ENCODE data around the gene EEF1AKMT4.

EEF1AKMT4 gene

DNA sequence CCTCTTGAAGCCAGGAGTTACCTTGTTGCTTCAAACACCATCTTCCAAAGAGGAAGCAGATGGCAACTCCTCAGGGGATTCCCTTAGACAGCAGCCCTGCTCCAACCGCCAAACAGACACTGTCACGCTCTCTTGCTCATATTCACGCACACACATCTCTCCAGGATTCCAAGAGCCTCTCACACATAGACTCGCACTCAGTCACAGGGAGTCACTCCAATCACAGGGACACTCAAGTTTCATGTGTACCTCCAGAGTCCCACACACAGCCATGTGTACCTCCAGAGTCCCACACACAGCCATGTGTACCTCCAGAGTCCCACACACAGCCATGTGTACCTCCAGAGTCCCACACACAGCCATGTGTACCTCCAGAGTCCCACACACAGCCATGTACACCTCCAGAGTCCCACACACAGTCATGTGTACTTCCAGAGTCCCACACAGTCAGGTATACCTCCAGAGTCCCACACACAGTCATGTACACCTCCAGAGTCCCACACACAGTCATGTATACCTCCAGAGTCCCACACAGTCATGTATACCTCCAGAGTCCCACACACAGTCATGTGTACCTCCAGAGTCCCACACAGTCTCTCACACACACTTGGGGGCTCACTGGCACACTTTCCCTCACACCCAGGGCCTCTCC lies 14.0 kb upstream of the EEF1AKMT4 start:
- no peaks in the 10 kb centered on the region for H3K27me3 ChIP-seq (ENCODE audit: insufficient read depth, low read length, poor library complexity, severe bottlenecking)
- no peak overlapping the region for H3K9ac ChIP-seq (ENCODE audit: low read depth, low read length, poor library complexity, severe bottlenecking)
- H4K20me1 ChIP-seq (ENCODE audit: insufficient read depth, low read length, poor library complexity, severe bottlenecking): no peaks in the 10 kb centered on the region
- no peaks in the 10 kb centered on the region for H3F3A ChIP-seq (ENCODE audit: low read depth)
- H2AFZ ChIP-seq (ENCODE audit: low read length): no peak overlapping the region
- no peaks in the 10 kb centered on the region for H3K9me3 ChIP-seq (ENCODE audit: insufficient read depth, low read depth, low read length)
- no peaks in the 10 kb centered on the region for H3K4me1 ChIP-seq (ENCODE audit: insufficient read depth, low read length, poor library complexity, severe bottlenecking)
- TF ChIP-seq EZH2phosphoT487 (IDR thresholded peaks at IDR 0.05; ENCODE audit: borderline replicate concordance): no peak
- TF ChIP-seq, protein P1, sequence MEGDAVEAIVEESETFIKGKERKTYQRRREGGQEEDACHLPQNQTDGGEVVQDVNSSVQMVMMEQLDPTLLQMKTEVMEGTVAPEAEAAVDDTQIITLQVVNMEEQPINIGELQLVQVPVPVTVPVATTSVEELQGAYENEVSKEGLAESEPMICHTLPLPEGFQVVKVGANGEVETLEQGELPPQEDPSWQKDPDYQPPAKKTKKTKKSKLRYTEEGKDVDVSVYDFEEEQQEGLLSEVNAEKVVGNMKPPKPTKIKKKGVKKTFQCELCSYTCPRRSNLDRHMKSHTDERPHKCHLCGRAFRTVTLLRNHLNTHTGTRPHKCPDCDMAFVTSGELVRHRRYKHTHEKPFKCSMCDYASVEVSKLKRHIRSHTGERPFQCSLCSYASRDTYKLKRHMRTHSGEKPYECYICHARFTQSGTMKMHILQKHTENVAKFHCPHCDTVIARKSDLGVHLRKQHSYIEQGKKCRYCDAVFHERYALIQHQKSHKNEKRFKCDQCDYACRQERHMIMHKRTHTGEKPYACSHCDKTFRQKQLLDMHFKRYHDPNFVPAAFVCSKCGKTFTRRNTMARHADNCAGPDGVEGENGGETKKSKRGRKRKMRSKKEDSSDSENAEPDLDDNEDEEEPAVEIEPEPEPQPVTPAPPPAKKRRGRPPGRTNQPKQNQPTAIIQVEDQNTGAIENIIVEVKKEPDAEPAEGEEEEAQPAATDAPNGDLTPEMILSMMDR (conservative IDR thresholded peaks at IDR 0.05; ENCODE audit: low read length): no peak
- no peaks in the 10 kb centered on the region for H3K9me2 ChIP-seq (replicated peaks; ENCODE audit: low read depth, low read length)
- H3K36me3 ChIP-seq (ENCODE audit: insufficient read depth, low read length): no peaks in the 10 kb centered on the region
- H3K79me2 ChIP-seq (ENCODE audit: insufficient read depth, low read length): no peaks in the 10 kb centered on the region
- H3K4me3 ChIP-seq (ENCODE audit: low read length, poor library complexity, severe bottlenecking): no peak overlapping the region
- H3K4me2 ChIP-seq (ENCODE audit: low read depth, low read length, poor library complexity, severe bottlenecking): no peak overlapping the region

DNA sequence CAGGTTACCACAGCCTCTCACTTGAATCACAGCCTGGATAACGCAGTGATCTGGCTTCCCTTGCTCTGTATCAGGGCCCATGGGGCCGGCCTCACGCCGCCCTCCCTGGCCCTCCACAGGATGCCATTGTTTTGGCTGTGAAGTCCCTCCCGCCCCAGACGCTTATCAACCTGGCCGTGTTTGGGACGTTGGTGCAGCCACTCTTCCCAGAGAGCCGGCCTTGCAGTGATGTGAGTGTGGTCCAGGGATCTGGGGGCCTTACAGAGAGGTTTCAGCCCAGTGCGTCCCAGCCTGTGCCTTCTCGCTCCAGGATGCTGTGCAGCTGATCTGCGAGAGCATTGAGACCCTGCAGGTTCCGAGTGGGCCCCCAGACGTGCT lies 13.4 kb upstream of the EEF1AKMT4 start:
- H3K4me2 ChIP-seq (ENCODE audit: low read depth, low read length, poor library complexity, severe bottlenecking): no peak overlapping the region
- no peaks in the 10 kb centered on the region for H3K9me2 ChIP-seq (replicated peaks; ENCODE audit: low read depth, low read length)
- H3K4me1 ChIP-seq (ENCODE audit: insufficient read depth, low read length, poor library complexity, severe bottlenecking): no peaks in the 10 kb centered on the region
- no peak overlapping the region for H3K9ac ChIP-seq (ENCODE audit: low read depth, low read length, poor library complexity, severe bottlenecking)
- H3K27me3 ChIP-seq (ENCODE audit: insufficient read depth, low read length, poor library complexity, severe bottlenecking): no peaks in the 10 kb centered on the region
- H3K79me2 ChIP-seq (ENCODE audit: insufficient read depth, low read length): no peaks in the 10 kb centered on the region
- no peak overlapping the region for H2AFZ ChIP-seq (ENCODE audit: low read length)
- no peaks in the 10 kb centered on the region for H3K36me3 ChIP-seq (ENCODE audit: insufficient read depth, low read length)
- no peak for TF ChIP-seq EZH2phosphoT487 (IDR thresholded peaks at IDR 0.05; ENCODE audit: borderline replicate concordance)
- TF ChIP-seq, protein P1 (conservative IDR thresholded peaks at IDR 0.05; ENCODE audit: low read length): no peak
- H3K9me3 ChIP-seq (ENCODE audit: insufficient read depth, low read depth, low read length): no peaks in the 10 kb centered on the region
- H4K20me1 ChIP-seq (ENCODE audit: insufficient read depth, low read length, poor library complexity, severe bottlenecking): no peaks in the 10 kb centered on the region
- no peaks in the 10 kb centered on the region for H3F3A ChIP-seq (ENCODE audit: low read depth)
- H3K4me3 ChIP-seq (ENCODE audit: low read length, poor library complexity, severe bottlenecking): no peak overlapping the region

DNA sequence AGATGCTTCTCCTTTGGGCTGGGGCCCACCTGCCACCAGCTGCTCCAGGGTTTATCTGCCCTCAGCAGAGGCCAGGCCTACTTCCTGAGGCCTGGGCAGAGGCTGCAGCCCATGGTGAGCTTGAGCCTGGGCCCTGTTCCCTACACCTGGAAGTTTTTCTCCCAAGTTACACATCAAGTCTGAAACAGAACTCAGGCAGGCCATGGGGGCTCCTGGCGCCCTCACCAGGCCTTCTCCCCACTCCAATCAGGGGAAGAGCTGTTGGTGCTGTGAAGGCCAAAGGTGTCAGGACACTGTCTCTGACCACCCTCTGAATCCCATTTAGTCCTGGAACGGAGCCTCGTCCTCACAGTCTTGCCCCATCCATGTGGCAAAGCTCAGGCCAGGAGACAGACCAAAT lies 12.8 kb upstream of the EEF1AKMT4 start:
- no peak overlapping the region for H3K4me3 ChIP-seq (ENCODE audit: low read length, poor library complexity, severe bottlenecking)

More for the DNA sequence above, 12.8 kb upstream of the EEF1AKMT4 start:
- no peak overlapping the region for H3K4me2 ChIP-seq (ENCODE audit: low read depth, low read length, poor library complexity, severe bottlenecking)
- no peak overlapping the region for H2AFZ ChIP-seq (ENCODE audit: low read length)
- no peaks in the 10 kb centered on the region for H3K9me3 ChIP-seq (ENCODE audit: insufficient read depth, low read depth, low read length)
- H3F3A ChIP-seq (ENCODE audit: low read depth): no peaks in the 10 kb centered on the region
- no peaks in the 10 kb centered on the region for H4K20me1 ChIP-seq (ENCODE audit: insufficient read depth, low read length, poor library complexity, severe bottlenecking)
- no peaks in the 10 kb centered on the region for H3K27me3 ChIP-seq (ENCODE audit: insufficient read depth, low read length, poor library complexity, severe bottlenecking)
- H3K9ac ChIP-seq (ENCODE audit: low read depth, low read length, poor library complexity, severe bottlenecking): no peak overlapping the region
- TF ChIP-seq, protein P1 (conservative IDR thresholded peaks at IDR 0.05; ENCODE audit: low read length): no peak
- TF ChIP-seq EZH2phosphoT487 (IDR thresholded peaks at IDR 0.05; ENCODE audit: borderline replicate concordance): no peak
- no peaks in the 10 kb centered on the region for H3K4me1 ChIP-seq (ENCODE audit: insufficient read depth, low read length, poor library complexity, severe bottlenecking)
- no peaks in the 10 kb centered on the region for H3K79me2 ChIP-seq (ENCODE audit: insufficient read depth, low read length)
- no peaks in the 10 kb centered on the region for H3K36me3 ChIP-seq (ENCODE audit: insufficient read depth, low read length)
- H3K9me2 ChIP-seq (replicated peaks; ENCODE audit: low read depth, low read length): no peaks in the 10 kb centered on the region

Data from Loucy (cell line).